Sigmoid colon (tissue), 4 donors: ENCODE results near the gene CDCP1.

Source experiments
- CTCF ChIP-seq, 4 experiments: fragments of 450-650 bp in 3 of 4; fragments of 200-600 bp in 1 of 4; IDR thresholded peaks; one replicate each; pipeline ENCODE4 v1.5.1; 2016 to 2019; ENCODE audit warnings: antibody characterized with exemption in 4 of 4, mild to moderate bottlenecking in 3 of 4, moderate library complexity in 2 of 4
- POLR2A ChIP-seq, 2 donors: fragments of 450-650 bp; IDR thresholded peaks; one replicate each; pipeline ENCODE4 v1.6.1; 2016; ENCODE audit warnings: antibody characterized with exemption in 2 of 2, mild to moderate bottlenecking in 2 of 2, moderate library complexity in 2 of 2
- POLR2AphosphoS5 ChIP-seq, 4 donors: sonication (generic); formaldehyde crosslinking; IDR thresholded peaks; one replicate each; pipeline ENCODE4 v1.6.1; 2017; ENCODE audit warnings: antibody characterized with exemption in 4 of 4

GRCh38 chr3:45093176-45093575 lies 53.0 kb downstream of the CDCP1 start:
- no peak for TF ChIP-seq POLR2AphosphoS5 (IDR thresholded peaks at IDR 0.05)
- no peak for TF ChIP-seq POLR2A (IDR thresholded peaks at IDR 0.05)
- no peak for TF ChIP-seq CTCF (IDR thresholded peaks at IDR 0.05)
